Loucy (cell line): ENCODE data around the gene HIGD2B.
A peak's percentile ranks its signal among the peaks of the same experiment; 100 is the strongest.
"Not testable (repeated sequence)": the region's sequence is repeated elsewhere in the genome, so short reads cannot be mapped to it uniquely, and the experiment has no call there.

Experiments used
- H2AFZ ChIP-seq: fragments of 200-600 bp; sonication (generic); 2 replicates; pipeline ENCODE4 v1.6.0; 2016; ENCODE audit warnings: antibody characterized with exemption, mild to moderate bottlenecking, low read length, moderate library complexity
- H3F3A ChIP-seq: fragments of 200-600 bp; 2 replicates; pipeline ENCODE4 v1.6.0; 2016; ENCODE audit warnings: antibody characterized with exemption, low read depth, mild to moderate bottlenecking
- H3K27me3 ChIP-seq: fragments of 200-600 bp; sonication (generic); 2 replicates; pipeline ENCODE4 v1.6.1; 2014; ENCODE audit warnings: low read length, mild to moderate bottlenecking; ENCODE audit not compliant: insufficient read depth, poor library complexity, severe bottlenecking
- H3K36me3 ChIP-seq: fragments of 200-600 bp; sonication (generic); 2 replicates; pipeline ENCODE4 v1.6.1; 2016; ENCODE audit warnings: low read length; ENCODE audit not compliant: insufficient read depth
- H3K4me1 ChIP-seq: fragments of 200-600 bp; sonication (generic); 2 replicates; pipeline ENCODE4 v1.5.1; 2014; ENCODE audit warnings: low read length, mild to moderate bottlenecking; ENCODE audit not compliant: insufficient read depth, poor library complexity, severe bottlenecking
- H3K4me2 ChIP-seq: fragments of 200-600 bp; sonication (generic); 2 replicates; pipeline ENCODE4 v1.6.0; 2014; ENCODE audit warnings: antibody characterized with exemption, low read length, low read depth, mild to moderate bottlenecking; ENCODE audit not compliant: poor library complexity, severe bottlenecking
- H3K4me3 ChIP-seq: fragments of 200-600 bp; sonication (generic); 2 replicates; pipeline ENCODE4 v1.5.1; 2014; ENCODE audit warnings: low read length, mild to moderate bottlenecking, mixed read lengths; ENCODE audit not compliant: poor library complexity, severe bottlenecking
- H3K79me2 ChIP-seq: fragments of 200-600 bp; sonication (generic); 2 replicates; pipeline ENCODE4 v1.6.1; 2014; ENCODE audit warnings: low read length; ENCODE audit not compliant: insufficient read depth
- H3K9ac ChIP-seq: fragments of 200-600 bp; sonication (generic); 2 replicates; pipeline ENCODE4 v1.6.0; 2014; ENCODE audit warnings: mild to moderate bottlenecking, low read depth, low read length, moderate library complexity; ENCODE audit not compliant: poor library complexity, severe bottlenecking
- H3K9me2 ChIP-seq: fragments of 200-600 bp; sonication (generic); replicated peaks from 2 replicates; pipeline ENCODE4 v1.6.1; 2016; ENCODE audit warnings: low read depth, low read length, mixed read lengths
- H3K9me3 ChIP-seq: fragments of 200-600 bp; sonication (generic); 2 replicates; pipeline ENCODE4 v1.6.1; 2014; ENCODE audit warnings: mild to moderate bottlenecking, antibody characterized with exemption, low read length, low read depth; ENCODE audit not compliant: insufficient read depth
- H4K20me1 ChIP-seq: fragments of 200-600 bp; sonication (generic); 2 replicates; pipeline ENCODE4 v1.6.0; 2014; ENCODE audit warnings: antibody characterized with exemption, low read length, mild to moderate bottlenecking; ENCODE audit not compliant: insufficient read depth, poor library complexity, severe bottlenecking
- CTCF ChIP-seq: fragments of 200-600 bp; sonication (generic); conservative IDR thresholded peaks from 2 replicates; pipeline ENCODE4 v1.5.1; 2014; ENCODE audit warnings: mild to moderate bottlenecking, antibody characterized with exemption, low read length
- EZH2phosphoT487 ChIP-seq: fragments of 200-600 bp; IDR thresholded peaks from 2 replicates; pipeline ENCODE4 v1.6.1; 2018; ENCODE audit warnings: antibody characterized with exemption, mild to moderate bottlenecking, moderate library complexity, borderline replicate concordance

HIGD2B gene

GRCh38 chr15:72722071-72722696 lies 36.2 kb upstream of the HIGD2B start:
- Histone ChIP-seq H3K4me3 (no peak overlapping the region), H3K4me1 (no peaks in the 10 kb centered on the region), H3K79me2 (no peaks in the 10 kb centered on the region), H3K27me3 (no peaks in the 10 kb centered on the region), H4K20me1 (no peaks in the 10 kb centered on the region), H3K4me2 (no peak overlapping the region), H3F3A (no peaks in the 10 kb centered on the region), H3K9ac (no peak overlapping the region), H2AFZ (no peak overlapping the region), H3K9me2 (no peaks in the 10 kb centered on the region), H3K36me3 (no peaks in the 10 kb centered on the region), H3K9me3 (no peaks in the 10 kb centered on the region)
- no peak for TF ChIP-seq EZH2phosphoT487
- TF ChIP-seq CTCF: peak; percentile 98

DNA sequence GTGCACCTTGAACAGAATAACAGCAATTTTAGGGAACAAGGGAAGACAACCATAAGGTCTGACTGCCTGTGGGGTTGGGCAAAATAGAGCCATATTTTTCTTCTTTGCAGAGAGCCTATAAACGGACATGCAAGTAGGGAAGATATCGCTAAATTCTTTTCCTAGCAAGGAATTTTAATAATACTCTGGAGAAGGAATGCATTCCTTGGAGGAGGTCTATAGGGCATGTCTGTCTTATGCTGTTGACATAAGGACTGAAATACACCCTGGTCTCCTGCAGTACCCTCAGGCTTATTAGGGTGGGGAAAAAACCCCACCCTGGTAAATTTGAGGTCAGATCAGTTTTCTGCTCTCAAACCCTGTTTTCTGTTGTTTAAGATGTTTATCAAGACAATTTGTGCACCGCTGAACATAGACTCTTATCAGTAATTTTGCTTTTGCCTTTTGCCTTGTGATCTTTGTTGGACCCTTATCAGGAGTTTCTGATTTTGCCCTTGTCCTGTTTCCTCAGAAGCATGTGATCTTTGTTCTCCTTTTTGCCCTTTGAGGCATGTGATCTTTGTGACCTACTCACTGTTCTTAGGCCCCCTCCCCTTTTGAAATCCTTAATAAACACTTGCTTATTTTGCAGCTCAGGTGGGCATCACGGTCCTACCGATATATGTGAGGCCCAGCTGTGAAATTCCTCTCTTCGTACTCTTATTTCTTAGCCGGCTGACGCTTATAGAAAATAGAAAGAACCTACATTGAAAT lies 22.7 kb upstream of the HIGD2B start:
- H3K9me3 ChIP-seq: not testable (repeated sequence)

GRCh38 chr15:72706266-72706665 lies 20.3 kb upstream of the HIGD2B start:
- H3F3A ChIP-seq: no peaks in the 10 kb centered on the region
- no peaks in the 10 kb centered on the region for H3K36me3 ChIP-seq

More for the DNA sequence above, 22.7 kb upstream of the HIGD2B start:
- not testable (repeated sequence) for H3K4me3 ChIP-seq, H3K4me2 ChIP-seq, H2AFZ ChIP-seq, H3K27me3 ChIP-seq, H3K9me2 ChIP-seq, H3K36me3 ChIP-seq, H3K4me1 ChIP-seq, H3F3A ChIP-seq, H3K79me2 ChIP-seq, H4K20me1 ChIP-seq, H3K9ac ChIP-seq

More at GRCh38 chr15:72706266-72706665, 20.3 kb upstream of the HIGD2B start:
- H2AFZ ChIP-seq: no peak overlapping the region
- H3K4me1 ChIP-seq: no peaks in the 10 kb centered on the region
- H3K4me2 ChIP-seq: no peak overlapping the region
- H3K9me3 ChIP-seq: no peaks in the 10 kb centered on the region
- H3K9me2 ChIP-seq: no peaks in the 10 kb centered on the region
- H3K79me2 ChIP-seq: no peaks in the 10 kb centered on the region
- H4K20me1 ChIP-seq: no peaks in the 10 kb centered on the region
- no peak for TF ChIP-seq CTCF
- no peak for TF ChIP-seq EZH2phosphoT487
- H3K27me3 ChIP-seq: no peaks in the 10 kb centered on the region
- H3K4me3 ChIP-seq: no peak overlapping the region
- no peak overlapping the region for H3K9ac ChIP-seq
